Hepatocyte (in vitro differentiated cells): ENCODE data around the gene GPRIN1. TPM values are rescaled to one million over a fixed set of nuclear protein-coding genes. Genes with fewer than 3 reads are reported as not detected.

Experiments
- DNase-seq: peaks from one replicate; pipeline ENCODE4 v3.0.0-alpha.2; 2016; ENCODE audit warnings: low spot score
- H2AFZ ChIP-seq: fragments of 200-600 bp; sonication (generic); 2 replicates; pipeline ENCODE4 v1.6.0; 2016; ENCODE audit warnings: antibody characterized with exemption, mild to moderate bottlenecking
- H3K27ac ChIP-seq: fragments of 200-600 bp; sonication (generic); 2 replicates; pipeline ENCODE4 v1.5.1; 2016; ENCODE audit warnings: mild to moderate bottlenecking
- H3K27me3 ChIP-seq: fragments of 200-600 bp; sonication (generic); 2 replicates; pipeline ENCODE4 v1.6.1; 2016
- H3K36me3 ChIP-seq: fragments of 200-600 bp; sonication (generic); replicated peaks from 2 replicates; pipeline ENCODE4 v1.5.1; 2016; ENCODE audit warnings: low read depth; ENCODE audit not compliant: insufficient read depth
- H3K4me1 ChIP-seq: fragments of 200-600 bp; sonication (generic); 2 replicates; pipeline ENCODE4 v1.5.1; 2016; ENCODE audit warnings: mild to moderate bottlenecking, moderate library complexity; ENCODE audit not compliant: insufficient read depth
- H3K4me2 ChIP-seq: fragments of 200-600 bp; sonication (generic); 2 replicates; pipeline ENCODE4 v1.6.0; 2016
- H3K4me3 ChIP-seq: fragments of 200-600 bp; sonication (generic); 2 replicates; pipeline ENCODE4 v1.5.1; 2016; ENCODE audit warnings: mild to moderate bottlenecking
- H3K79me2 ChIP-seq: fragments of 200-600 bp; sonication (generic); 2 replicates; pipeline ENCODE4 v1.6.0; 2017; ENCODE audit warnings: mild to moderate bottlenecking
- H3K9me2 ChIP-seq: fragments of 200-600 bp; sonication (generic); replicated peaks from 2 replicates; pipeline ENCODE4 v1.6.0; 2017; ENCODE audit warnings: mild to moderate bottlenecking; ENCODE audit not compliant: insufficient read depth
- H3K9me3 ChIP-seq: fragments of 200-600 bp; sonication (generic); 2 replicates; pipeline ENCODE4 v1.5.1; 2016; ENCODE audit warnings: low read depth, mild to moderate bottlenecking
- H4K20me1 ChIP-seq: fragments of 200-600 bp; sonication (generic); 2 replicates; pipeline ENCODE4 v1.6.0; 2016; ENCODE audit warnings: mild to moderate bottlenecking; ENCODE audit not compliant: insufficient read depth, poor library complexity, severe bottlenecking
- EZH2 ChIP-seq: fragments of 200-600 bp; sonication (generic); IDR thresholded peaks from 2 replicates; pipeline ENCODE4 v1.6.1; 2016; ENCODE audit warnings: antibody characterized with exemption, mild to moderate bottlenecking, borderline replicate concordance
- EZH2phosphoT487 ChIP-seq: fragments of 200-600 bp; sonication (generic); IDR thresholded peaks from one replicate; pipeline ENCODE4 v1.6.1; 2018; ENCODE audit warnings: antibody characterized with exemption, mild to moderate bottlenecking, low read depth, moderate library complexity; ENCODE audit not compliant: unreplicated experiment, severe bottlenecking
- WGBS: methylation state at CpG from one replicate; pipeline ENCODE4 v1.1.6; 2016; ENCODE audit warnings: low lambda C conversion rate; ENCODE audit errors: missing lambda C conversion rate; 5-methylcytosine and 5-hydroxymethylcytosine counted together
- polyA plus RNA-seq: library from polyadenylated mRNA; unstranded; fragments of >200 nt; fragmentation: Nextera tagmentation; extraction: Ambion mirVana; gene quantifications from 2 replicates; pipeline ENCODE4 v1.2.1, GENCODE V29; 2016
- total RNA-seq: library from RNA; depleted of rRNA; stranded (reverse); fragments of >200 nt; gene quantifications from 2 replicates; pipeline ENCODE4 v1.2.3, GENCODE V29; 2014
- TF ChIP-seq, protein P1 (sequence below): fragments of 200-600 bp; sonication (generic); IDR thresholded peaks from 2 replicates; pipeline ENCODE4 v1.5.1; 2016; ENCODE audit warnings: antibody characterized with exemption, mild to moderate bottlenecking; ENCODE audit not compliant: poor library complexity

The GPRIN1 gene
- total and polyA plus RNA-seq, 2 experiments from 2014 or later = 1.6 to 2.2 TPM

- Histone ChIP-seq H3K9me3 (no peaks in the 10 kb centered on the region), H3K9me2 (no peaks in the 10 kb centered on the region), H3K4me1 (peaks cover 4% of the 10 kb centered on the region), H3K79me2 (peaks cover 2% of the 10 kb centered on the region), H4K20me1 (no peaks in the 10 kb centered on the region), H3K36me3 (no peaks in the 10 kb centered on the region), H3K4me3 (no peak overlapping the region), H3K27me3 (no peaks in the 10 kb centered on the region), H2AFZ (no peak overlapping the region), H3K27ac (no peak overlapping the region), H3K4me2 (no peak overlapping the region)
- 48% methylated on average over 12 of the region's 15 CpGs for WGBS
- DNase-seq = no peak
- TF ChIP-seq EZH2 (no peak), EZH2phosphoT487 (no peak)
- TF ChIP-seq, protein P1, sequence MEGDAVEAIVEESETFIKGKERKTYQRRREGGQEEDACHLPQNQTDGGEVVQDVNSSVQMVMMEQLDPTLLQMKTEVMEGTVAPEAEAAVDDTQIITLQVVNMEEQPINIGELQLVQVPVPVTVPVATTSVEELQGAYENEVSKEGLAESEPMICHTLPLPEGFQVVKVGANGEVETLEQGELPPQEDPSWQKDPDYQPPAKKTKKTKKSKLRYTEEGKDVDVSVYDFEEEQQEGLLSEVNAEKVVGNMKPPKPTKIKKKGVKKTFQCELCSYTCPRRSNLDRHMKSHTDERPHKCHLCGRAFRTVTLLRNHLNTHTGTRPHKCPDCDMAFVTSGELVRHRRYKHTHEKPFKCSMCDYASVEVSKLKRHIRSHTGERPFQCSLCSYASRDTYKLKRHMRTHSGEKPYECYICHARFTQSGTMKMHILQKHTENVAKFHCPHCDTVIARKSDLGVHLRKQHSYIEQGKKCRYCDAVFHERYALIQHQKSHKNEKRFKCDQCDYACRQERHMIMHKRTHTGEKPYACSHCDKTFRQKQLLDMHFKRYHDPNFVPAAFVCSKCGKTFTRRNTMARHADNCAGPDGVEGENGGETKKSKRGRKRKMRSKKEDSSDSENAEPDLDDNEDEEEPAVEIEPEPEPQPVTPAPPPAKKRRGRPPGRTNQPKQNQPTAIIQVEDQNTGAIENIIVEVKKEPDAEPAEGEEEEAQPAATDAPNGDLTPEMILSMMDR = no peak
Measured at GRCh38 chr5:176642675-176643490, 32.9 kb upstream of the GPRIN1 start.

GRCh38 chr5:176640616-176641015 is 30.7 kb upstream of the GPRIN1 start:
- Histone ChIP-seq H3K4me2 (no peak overlapping the region), H3K27me3 (no peaks in the 10 kb centered on the region), H3K27ac (no peak overlapping the region), H2AFZ (no peak overlapping the region), H3K36me3 (no peaks in the 10 kb centered on the region), H3K4me3 (no peak overlapping the region), H3K79me2 (no peaks in the 10 kb centered on the region), H4K20me1 (no peaks in the 10 kb centered on the region), H3K9me3 (no peaks in the 10 kb centered on the region), H3K9me2 (no peaks in the 10 kb centered on the region), H3K4me1 (no peaks in the 10 kb centered on the region)
- 76% methylated on average over 4 of the region's 4 CpGs for WGBS
- TF ChIP-seq EZH2phosphoT487 = no peak
- TF ChIP-seq EZH2 = no peak
- TF ChIP-seq, protein P1 = no peak
- no peak for DNase-seq

DNA sequence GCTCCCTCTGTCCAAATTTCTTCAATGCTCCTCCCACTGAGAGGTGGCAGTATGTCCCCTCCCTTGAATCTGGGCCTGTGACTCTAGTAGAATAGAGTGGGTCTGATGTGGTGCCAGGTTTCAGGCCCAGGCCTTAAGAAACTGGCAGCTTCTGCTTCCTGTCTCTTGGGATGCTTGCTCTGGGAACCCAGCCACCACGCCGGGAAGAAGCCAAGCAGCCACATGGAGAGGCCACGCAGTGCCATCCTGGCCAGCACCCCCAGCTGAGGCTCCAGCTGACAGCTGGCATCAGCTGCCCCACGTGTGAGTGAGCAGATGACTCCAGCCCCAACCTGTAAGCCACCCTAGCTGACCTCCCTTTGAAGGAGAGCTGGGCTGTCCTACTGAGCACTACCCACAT is 30.0 kb upstream of the GPRIN1 start:
- Histone ChIP-seq H3K36me3 (no peaks in the 10 kb centered on the region), H3K4me2 (no peak overlapping the region), H2AFZ (no peak overlapping the region), H4K20me1 (no peaks in the 10 kb centered on the region), H3K27me3 (no peaks in the 10 kb centered on the region), H3K79me2 (no peaks in the 10 kb centered on the region), H3K9me3 (no peaks in the 10 kb centered on the region), H3K9me2 (no peaks in the 10 kb centered on the region), H3K4me3 (no peak overlapping the region), H3K4me1 (no peaks in the 10 kb centered on the region), H3K27ac (no peak overlapping the region)
- 86% methylated on average over 4 of the region's 4 CpGs for WGBS
- no peak for TF ChIP-seq EZH2phosphoT487
- TF ChIP-seq EZH2 = no peak
- TF ChIP-seq, protein P1 = no peak
- DNase-seq = no peak
